ENCODE data around the gene B3GALT6.

DNA sequence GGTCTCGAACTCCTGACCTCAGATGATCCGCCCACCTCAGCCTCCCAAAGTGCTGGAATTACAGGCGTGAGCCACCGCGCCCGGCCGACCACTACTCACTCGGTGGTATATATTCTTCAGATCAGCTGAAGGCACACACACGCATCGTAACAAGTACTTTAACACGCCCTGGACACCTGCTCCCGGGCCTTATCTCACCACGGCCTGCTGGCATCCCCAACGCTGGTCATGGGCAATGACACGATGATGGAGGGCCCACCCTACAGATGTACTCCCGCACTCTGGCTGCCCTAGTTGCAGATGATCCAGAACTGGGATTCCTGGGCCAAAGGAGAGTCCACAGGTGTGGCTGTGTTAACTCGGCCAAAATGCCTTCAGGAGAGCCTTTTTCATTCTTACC is 30.0 kb downstream of the B3GALT6 start:
- TF ChIP-seq EZH2phosphoT487 (IDR thresholded peaks at IDR 0.05) (no peak), EZH2 (IDR thresholded peaks at IDR 0.05) (no peak)
- TF ChIP-seq, protein P1, sequence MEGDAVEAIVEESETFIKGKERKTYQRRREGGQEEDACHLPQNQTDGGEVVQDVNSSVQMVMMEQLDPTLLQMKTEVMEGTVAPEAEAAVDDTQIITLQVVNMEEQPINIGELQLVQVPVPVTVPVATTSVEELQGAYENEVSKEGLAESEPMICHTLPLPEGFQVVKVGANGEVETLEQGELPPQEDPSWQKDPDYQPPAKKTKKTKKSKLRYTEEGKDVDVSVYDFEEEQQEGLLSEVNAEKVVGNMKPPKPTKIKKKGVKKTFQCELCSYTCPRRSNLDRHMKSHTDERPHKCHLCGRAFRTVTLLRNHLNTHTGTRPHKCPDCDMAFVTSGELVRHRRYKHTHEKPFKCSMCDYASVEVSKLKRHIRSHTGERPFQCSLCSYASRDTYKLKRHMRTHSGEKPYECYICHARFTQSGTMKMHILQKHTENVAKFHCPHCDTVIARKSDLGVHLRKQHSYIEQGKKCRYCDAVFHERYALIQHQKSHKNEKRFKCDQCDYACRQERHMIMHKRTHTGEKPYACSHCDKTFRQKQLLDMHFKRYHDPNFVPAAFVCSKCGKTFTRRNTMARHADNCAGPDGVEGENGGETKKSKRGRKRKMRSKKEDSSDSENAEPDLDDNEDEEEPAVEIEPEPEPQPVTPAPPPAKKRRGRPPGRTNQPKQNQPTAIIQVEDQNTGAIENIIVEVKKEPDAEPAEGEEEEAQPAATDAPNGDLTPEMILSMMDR (IDR thresholded peaks at IDR 0.05), result no peak
